HUES6 (cell line): ENCODE measurements around the gene SEMA4D.

Experiments used
- H3K27ac ChIP-seq: 2 replicates; pipeline ENCODE4 v1.7.0; 2013; ENCODE audit warnings: low read depth, mild to moderate bottlenecking, low read length, inconsistent platforms
- H3K27me3 ChIP-seq: 2 replicates; pipeline ENCODE4 v1.6.1; 2013; ENCODE audit warnings: low read length; ENCODE audit not compliant: control insufficient read depth, insufficient read depth
- H3K36me3 ChIP-seq: 2 replicates; pipeline ENCODE4 v1.6.1; 2013; ENCODE audit warnings: low read length; ENCODE audit not compliant: control insufficient read depth, insufficient read depth
- H3K4me1 ChIP-seq: 2 replicates; pipeline ENCODE4 v1.6.1; 2013; ENCODE audit warnings: low read length; ENCODE audit not compliant: control insufficient read depth, insufficient read depth
- H3K4me3 ChIP-seq: 2 replicates; pipeline ENCODE4 v1.5.1; 2013; ENCODE audit warnings: low read depth, low read length
- H3K9ac ChIP-seq: one replicate; pipeline ENCODE4 v1.6.1; 2013; ENCODE audit warnings: mild to moderate bottlenecking, low read length
- H3K9me3 ChIP-seq: 2 replicates; pipeline ENCODE4 v1.6.1; 2013; ENCODE audit warnings: low read depth, low read length; ENCODE audit not compliant: control insufficient read depth, insufficient read depth

The SEMA4D gene

GRCh38 chr9:89434636-89435035 is 63.3 kb downstream of the SEMA4D start:
- H3K27ac ChIP-seq: peak overlapping the region; percentile 89
- H3K4me1 ChIP-seq: peaks cover 72% of the 10 kb centered on the region
- no peaks in the 10 kb centered on the region for H3K36me3 ChIP-seq
- H3K4me3 ChIP-seq: peak overlapping the region; percentile 48; the same call in 1 of the 2 replicates
- no peaks in the 10 kb centered on the region for H3K9me3 ChIP-seq
- H3K27me3 ChIP-seq: no peaks in the 10 kb centered on the region
- peak overlapping the region; percentile 79 for H3K9ac ChIP-seq

GRCh38 chr9:89433826-89434225 is 64.1 kb downstream of the SEMA4D start:
- H3K4me3 ChIP-seq: no peak overlapping the region

GRCh38 chr9:89432986-89433530 is 64.9 kb downstream of the SEMA4D start:
- H3K9ac ChIP-seq: no peak overlapping the region
- H3K9me3 ChIP-seq: no peaks in the 10 kb centered on the region
- H3K4me1 ChIP-seq: peaks cover 78% of the 10 kb centered on the region
- no peaks in the 10 kb centered on the region for H3K27me3 ChIP-seq
- H3K27ac ChIP-seq: no peak overlapping the region
- H3K36me3 ChIP-seq: no peaks in the 10 kb centered on the region
- H3K4me3 ChIP-seq: no peak overlapping the region

More at GRCh38 chr9:89433826-89434225, 64.1 kb downstream of the SEMA4D start:
- peaks cover 78% of the 10 kb centered on the region for H3K4me1 ChIP-seq
- peak overlapping the region; percentile 89 for H3K27ac ChIP-seq
- H3K9ac ChIP-seq: peak overlapping the region; percentile 22
- H3K27me3 ChIP-seq: no peaks in the 10 kb centered on the region
- no peaks in the 10 kb centered on the region for H3K36me3 ChIP-seq
- no peaks in the 10 kb centered on the region for H3K9me3 ChIP-seq

- H3K9me3 ChIP-seq: no peaks in the 10 kb centered on the region
- no peaks in the 10 kb centered on the region for H3K27me3 ChIP-seq
- H3K4me3 ChIP-seq: no peak overlapping the region
- H3K4me1 ChIP-seq: peaks cover 70% of the 10 kb centered on the region
- H3K27ac ChIP-seq: no peak overlapping the region
- no peak overlapping the region for H3K9ac ChIP-seq
- no peaks in the 10 kb centered on the region for H3K36me3 ChIP-seq
Observed at GRCh38 chr9:89431930-89432725, 65.8 kb downstream of the SEMA4D start.

- no peak overlapping the region for H3K4me3 ChIP-seq
- H3K9ac ChIP-seq: no peak overlapping the region
- peaks cover 58% of the 10 kb centered on the region for H3K4me1 ChIP-seq
- no peaks in the 10 kb centered on the region for H3K9me3 ChIP-seq
- no peaks in the 10 kb centered on the region for H3K27me3 ChIP-seq
- H3K27ac ChIP-seq: no peak overlapping the region
- H3K36me3 ChIP-seq: no peaks in the 10 kb centered on the region
Observed at GRCh38 chr9:89430995-89431394, 66.9 kb downstream of the SEMA4D start.

- Histone ChIP-seq H3K4me1 (peaks cover 42% of the 10 kb centered on the region), H3K9ac (no peak overlapping the region), H3K9me3 (no peaks in the 10 kb centered on the region), H3K36me3 (no peaks in the 10 kb centered on the region), H3K27me3 (no peaks in the 10 kb centered on the region), H3K27ac (no peak overlapping the region), H3K4me3 (no peak overlapping the region)
Observed at GRCh38 chr9:89428901-89429890, 68.7 kb downstream of the SEMA4D start.

- H3K4me3 ChIP-seq: no peak overlapping the region
- no peaks in the 10 kb centered on the region for H3K9me3 ChIP-seq
- peaks cover 33% of the 10 kb centered on the region for H3K4me1 ChIP-seq
- no peak overlapping the region for H3K27ac ChIP-seq
- H3K27me3 ChIP-seq: no peaks in the 10 kb centered on the region
- no peaks in the 10 kb centered on the region for H3K36me3 ChIP-seq
- H3K9ac ChIP-seq: no peak overlapping the region
Observed at GRCh38 chr9:89428222-89428761, 69.6 kb downstream of the SEMA4D start.

- H3K27me3 ChIP-seq: no peaks in the 10 kb centered on the region
- no peak overlapping the region for H3K27ac ChIP-seq
- no peak overlapping the region for H3K9ac ChIP-seq
- peaks cover 29% of the 10 kb centered on the region for H3K4me1 ChIP-seq
- H3K9me3 ChIP-seq: no peaks in the 10 kb centered on the region
- no peak overlapping the region for H3K4me3 ChIP-seq
- H3K36me3 ChIP-seq: no peaks in the 10 kb centered on the region
Observed at GRCh38 chr9:89427621-89428221, 70.2 kb downstream of the SEMA4D start.

- Histone ChIP-seq H3K9me3 (no peaks in the 10 kb centered on the region), H3K9ac (no peak overlapping the region), H3K27ac (no peak overlapping the region), H3K27me3 (no peaks in the 10 kb centered on the region), H3K4me1 (peaks cover 23% of the 10 kb centered on the region), H3K4me3 (no peak overlapping the region), H3K36me3 (no peaks in the 10 kb centered on the region)
Observed at GRCh38 chr9:89426384-89426961, 71.4 kb downstream of the SEMA4D start.

GRCh38 chr9:89425921-89426383 is 72.0 kb downstream of the SEMA4D start:
- Histone ChIP-seq H3K27ac (no peak overlapping the region), H3K36me3 (no peaks in the 10 kb centered on the region), H3K9ac (no peak overlapping the region), H3K27me3 (no peaks in the 10 kb centered on the region), H3K4me3 (no peak overlapping the region), H3K9me3 (no peaks in the 10 kb centered on the region), H3K4me1 (peaks cover 21% of the 10 kb centered on the region)
